Measurements from ENCODE around the gene TSPAN14. TPM values are rescaled to one million over a fixed set of nuclear protein-coding genes. Genes with fewer than 3 reads are reported as not detected.

The TSPAN14 gene
- total RNA-seq, 1 experiment from 2014 or later = not detected

DNA sequence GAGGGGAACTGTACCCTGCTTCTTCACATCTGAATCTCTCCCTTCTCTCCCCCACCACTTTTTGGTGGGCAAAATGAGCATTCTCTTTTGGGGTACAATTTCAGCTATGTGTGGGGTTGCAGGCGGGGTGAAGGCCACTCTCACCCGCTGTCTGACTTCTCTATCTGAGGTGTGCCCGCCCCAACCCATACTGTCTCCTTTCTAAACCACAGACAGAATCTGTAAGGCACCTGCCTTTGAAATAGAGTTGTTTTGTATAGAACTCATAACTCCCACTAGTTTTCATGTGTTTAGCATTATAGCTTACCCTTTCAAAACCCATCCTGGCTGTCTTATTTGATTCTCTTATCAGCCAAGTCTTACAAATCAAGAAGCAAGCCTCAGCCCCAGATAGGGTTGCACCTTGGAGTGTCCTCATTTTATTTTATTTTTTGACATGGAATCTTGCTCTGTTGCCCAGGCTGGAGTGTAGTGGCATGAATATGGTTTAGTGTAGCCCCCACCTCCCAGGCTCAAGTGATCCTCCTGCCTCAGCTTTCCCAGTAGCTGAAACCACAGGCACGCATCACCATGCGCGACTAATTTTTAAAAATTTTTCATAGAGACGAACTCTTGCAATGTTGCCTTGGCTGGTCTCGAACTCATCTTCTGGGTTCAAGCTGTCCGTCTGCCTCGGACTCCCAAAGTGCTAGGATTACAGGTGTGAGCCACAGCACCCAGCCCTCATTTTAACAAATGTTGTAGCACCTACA is 11.9 kb downstream of the TSPAN14 start:
- no peaks in the 10 kb centered on the region for H3K4me1 ChIP-seq (ENCODE audit: insufficient read depth, low read length)
- no peaks in the 10 kb centered on the region for H3K9me2 ChIP-seq (replicated peaks; ENCODE audit: low read length)
- no peaks in the 10 kb centered on the region for H3K27me3 ChIP-seq (ENCODE audit: low read length)
- CTCF ChIA-PET = no interaction called here
- no peak overlapping the region for H3K4me2 ChIP-seq (ENCODE audit: low read length)
- no peak overlapping the region for H3K27ac ChIP-seq (ENCODE audit: low read length)
- no TSS peak for BruUV-seq (replicated peaks)
- H3K36me3 ChIP-seq (ENCODE audit: low read depth, low read length) = no peaks in the 10 kb centered on the region
- H2AFZ ChIP-seq (ENCODE audit: low read length) = no peak overlapping the region
- no peak for ATAC-seq
- TF ChIP-seq EZH2 (IDR thresholded peaks at IDR 0.05; ENCODE audit: low read length, unreplicated experiment) (no peak), EZH2phosphoT487 (IDR thresholded peaks at IDR 0.05; ENCODE audit: borderline replicate concordance, low read length) (no peak)
- TF ChIP-seq, protein P1, sequence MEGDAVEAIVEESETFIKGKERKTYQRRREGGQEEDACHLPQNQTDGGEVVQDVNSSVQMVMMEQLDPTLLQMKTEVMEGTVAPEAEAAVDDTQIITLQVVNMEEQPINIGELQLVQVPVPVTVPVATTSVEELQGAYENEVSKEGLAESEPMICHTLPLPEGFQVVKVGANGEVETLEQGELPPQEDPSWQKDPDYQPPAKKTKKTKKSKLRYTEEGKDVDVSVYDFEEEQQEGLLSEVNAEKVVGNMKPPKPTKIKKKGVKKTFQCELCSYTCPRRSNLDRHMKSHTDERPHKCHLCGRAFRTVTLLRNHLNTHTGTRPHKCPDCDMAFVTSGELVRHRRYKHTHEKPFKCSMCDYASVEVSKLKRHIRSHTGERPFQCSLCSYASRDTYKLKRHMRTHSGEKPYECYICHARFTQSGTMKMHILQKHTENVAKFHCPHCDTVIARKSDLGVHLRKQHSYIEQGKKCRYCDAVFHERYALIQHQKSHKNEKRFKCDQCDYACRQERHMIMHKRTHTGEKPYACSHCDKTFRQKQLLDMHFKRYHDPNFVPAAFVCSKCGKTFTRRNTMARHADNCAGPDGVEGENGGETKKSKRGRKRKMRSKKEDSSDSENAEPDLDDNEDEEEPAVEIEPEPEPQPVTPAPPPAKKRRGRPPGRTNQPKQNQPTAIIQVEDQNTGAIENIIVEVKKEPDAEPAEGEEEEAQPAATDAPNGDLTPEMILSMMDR (conservative IDR thresholded peaks at IDR 0.05; ENCODE audit: low read depth, low read length) = no peak
- POLR2A ChIA-PET (ENCODE audit: unreplicated experiment) = no interaction called here
- no peak for DNase-seq
- H3K9me3 ChIP-seq (ENCODE audit: low read length) = no peaks in the 10 kb centered on the region
- H3K9ac ChIP-seq (ENCODE audit: low read length) = no peak overlapping the region
- H3F3A ChIP-seq (ENCODE audit: low read length, unreplicated experiment) = no peaks in the 10 kb centered on the region
- intact Hi-C loops (cut with micrococcal nuclease) = no loop called here
- H4K20me1 ChIP-seq (ENCODE audit: low read length) = no peaks in the 10 kb centered on the region
- H3K79me2 ChIP-seq (ENCODE audit: low read length) = no peaks in the 10 kb centered on the region
- no peak overlapping the region for H3K4me3 ChIP-seq (ENCODE audit: low read length)

DNA sequence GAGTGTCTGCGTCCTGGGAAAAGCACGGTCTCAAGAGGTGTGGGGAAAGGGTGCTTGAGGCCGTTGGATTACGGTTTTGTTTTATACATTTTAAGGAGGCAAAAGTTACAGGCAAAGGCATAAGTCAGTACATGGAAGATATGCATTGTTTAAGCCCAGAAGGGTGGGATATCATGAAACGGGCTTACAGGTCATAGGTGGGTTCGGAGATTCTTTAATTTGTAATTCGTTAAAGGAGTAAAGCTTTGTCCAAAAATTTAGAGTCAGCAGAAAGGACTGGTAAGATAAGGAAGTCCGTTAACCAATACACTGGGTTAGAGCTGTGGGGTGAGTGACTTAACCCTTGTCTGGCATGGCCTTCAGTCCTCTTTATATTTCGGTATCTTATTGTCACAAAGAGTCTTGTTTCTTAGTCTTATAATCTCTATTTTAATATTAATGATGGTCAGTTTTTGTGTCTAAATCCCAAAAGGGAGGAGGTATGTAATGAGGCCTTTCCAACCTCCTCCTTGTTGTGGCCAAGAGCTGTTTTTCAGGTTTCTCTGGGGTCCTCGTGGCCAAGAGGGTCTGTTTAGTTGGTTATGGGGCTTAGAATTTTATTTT is 12.7 kb downstream of the TSPAN14 start:
- Histone ChIP-seq H4K20me1 (ENCODE audit: low read length) (no peaks in the 10 kb centered on the region), H3K4me1 (ENCODE audit: insufficient read depth, low read length) (no peaks in the 10 kb centered on the region), H3K9me2 (replicated peaks; ENCODE audit: low read length) (no peaks in the 10 kb centered on the region), H3K9ac (ENCODE audit: low read length) (no peak overlapping the region), H3K27ac (ENCODE audit: low read length) (no peak overlapping the region), H3F3A (ENCODE audit: low read length, unreplicated experiment) (no peaks in the 10 kb centered on the region), H3K4me2 (ENCODE audit: low read length) (no peak overlapping the region), H3K79me2 (ENCODE audit: low read length) (no peaks in the 10 kb centered on the region), H2AFZ (ENCODE audit: low read length) (no peak overlapping the region), H3K27me3 (ENCODE audit: low read length) (no peaks in the 10 kb centered on the region), H3K9me3 (ENCODE audit: low read length) (no peaks in the 10 kb centered on the region), H3K36me3 (ENCODE audit: low read depth, low read length) (no peaks in the 10 kb centered on the region), H3K4me3 (ENCODE audit: low read length) (no peak overlapping the region)
- TF ChIP-seq, protein P1 (conservative IDR thresholded peaks at IDR 0.05; ENCODE audit: low read depth, low read length) = no peak
- intact Hi-C loops (cut with micrococcal nuclease) = no loop called here
- no TSS peak for BruUV-seq (replicated peaks)
- ChIA-PET CTCF (no interaction called here), POLR2A (ENCODE audit: unreplicated experiment) (no interaction called here)
- ATAC-seq (no peak), DNase-seq (no peak)

DNA sequence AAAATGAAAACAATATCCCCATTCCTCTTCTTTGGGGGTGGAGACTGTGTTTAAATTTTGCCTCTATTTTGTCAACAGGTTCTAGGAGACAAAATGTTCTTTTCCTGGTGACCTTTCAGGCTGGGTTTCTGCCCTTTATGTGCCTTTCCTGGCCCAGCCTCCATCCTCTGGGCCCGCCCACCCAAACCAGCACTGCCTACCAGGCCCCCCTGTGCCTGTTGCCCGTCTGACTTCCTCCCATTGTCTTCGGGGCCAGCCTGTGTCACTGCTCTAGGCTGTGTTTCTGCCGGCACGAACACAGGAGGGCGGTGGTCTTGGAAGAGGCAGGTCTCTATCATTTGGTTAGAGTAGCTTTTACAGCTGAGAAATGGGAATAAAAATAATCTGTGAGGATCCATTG is 13.9 kb downstream of the TSPAN14 start:
- H3K36me3 ChIP-seq (ENCODE audit: low read depth, low read length) = no peaks in the 10 kb centered on the region
- BruUV-seq (replicated peaks) = no TSS peak
- intact Hi-C loops (cut with micrococcal nuclease) = no loop called here

More for the DNA sequence above, 13.9 kb downstream of the TSPAN14 start:
- ATAC-seq (no peak), DNase-seq (no peak)
- H3K9ac ChIP-seq (ENCODE audit: low read length) = no peak overlapping the region
- no peak overlapping the region for H3K4me2 ChIP-seq (ENCODE audit: low read length)
- no peaks in the 10 kb centered on the region for H3K27me3 ChIP-seq (ENCODE audit: low read length)
- no peak overlapping the region for H3K27ac ChIP-seq (ENCODE audit: low read length)
- no peak overlapping the region for H3K4me3 ChIP-seq (ENCODE audit: low read length)
- TF ChIP-seq EZH2phosphoT487 (IDR thresholded peaks at IDR 0.05; ENCODE audit: borderline replicate concordance, low read length) (no peak), EZH2 (IDR thresholded peaks at IDR 0.05; ENCODE audit: low read length, unreplicated experiment) (no peak)
- TF ChIP-seq, protein P1 (conservative IDR thresholded peaks at IDR 0.05; ENCODE audit: low read depth, low read length) = no peak
- POLR2A ChIA-PET (ENCODE audit: unreplicated experiment) = no interaction called here
- H3K4me1 ChIP-seq (ENCODE audit: insufficient read depth, low read length) = no peaks in the 10 kb centered on the region
- no peaks in the 10 kb centered on the region for H4K20me1 ChIP-seq (ENCODE audit: low read length)
- H3F3A ChIP-seq (ENCODE audit: low read length, unreplicated experiment) = no peaks in the 10 kb centered on the region
- CTCF ChIA-PET = no interaction called here
- no peaks in the 10 kb centered on the region for H3K9me3 ChIP-seq (ENCODE audit: low read length)
- H3K9me2 ChIP-seq (replicated peaks; ENCODE audit: low read length) = no peaks in the 10 kb centered on the region
- no peak overlapping the region for H2AFZ ChIP-seq (ENCODE audit: low read length)
- no peaks in the 10 kb centered on the region for H3K79me2 ChIP-seq (ENCODE audit: low read length)

Data from PC-3 (cell line).